HuH-7.5 (cell line): ENCODE results near the gene EFNA5.

Experiments used
- DNase-seq: peaks from one replicate; pipeline ENCODE4 v3.0.0; 2011; ENCODE audit warnings: low spot score

The EFNA5 gene

DNA sequence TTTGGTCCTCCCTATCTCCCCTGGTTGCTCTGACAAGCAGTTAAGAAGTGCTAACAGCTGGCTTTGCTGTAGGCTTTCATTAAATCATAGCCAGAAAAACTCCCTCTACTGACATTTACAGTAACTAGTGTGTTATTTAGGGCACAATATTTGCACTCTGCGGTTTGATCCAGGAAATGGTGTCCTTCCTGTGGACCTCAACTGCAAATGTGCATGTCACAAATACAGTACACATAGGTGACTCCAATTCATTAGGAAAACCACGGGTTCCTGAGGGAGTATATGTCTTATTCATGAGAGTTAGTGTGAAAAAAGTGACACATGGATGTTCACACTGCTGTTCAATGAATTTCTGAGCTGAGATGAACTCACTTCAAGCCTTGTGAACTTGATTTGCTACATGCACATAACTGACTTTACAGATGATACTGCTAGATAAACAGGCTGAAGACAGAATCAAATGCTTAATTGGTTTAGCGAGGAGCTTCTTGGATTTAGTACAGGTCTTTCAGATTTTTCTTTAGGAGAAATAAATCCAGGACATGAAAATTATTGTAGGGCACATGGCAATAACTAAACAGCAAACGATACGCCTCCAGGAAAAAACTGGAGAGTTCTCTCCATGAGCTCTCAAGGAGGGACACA, 281.5 kb downstream of the EFNA5 start:
- no peak for DNase-seq

- no peak for DNase-seq
Measured at GRCh38 chr5:107388141-107388861, 282.4 kb downstream of the EFNA5 start.

- no peak for DNase-seq
Measured at GRCh38 chr5:107387526-107388140, 283.1 kb downstream of the EFNA5 start.

- DNase-seq: no peak
Measured at GRCh38 chr5:107385708-107386107, 285.0 kb downstream of the EFNA5 start.

- no peak for DNase-seq
Measured at GRCh38 chr5:107384256-107384655, 286.5 kb downstream of the EFNA5 start.

- DNase-seq: no peak
Measured at GRCh38 chr5:107383414-107383813, 287.3 kb downstream of the EFNA5 start.

DNA sequence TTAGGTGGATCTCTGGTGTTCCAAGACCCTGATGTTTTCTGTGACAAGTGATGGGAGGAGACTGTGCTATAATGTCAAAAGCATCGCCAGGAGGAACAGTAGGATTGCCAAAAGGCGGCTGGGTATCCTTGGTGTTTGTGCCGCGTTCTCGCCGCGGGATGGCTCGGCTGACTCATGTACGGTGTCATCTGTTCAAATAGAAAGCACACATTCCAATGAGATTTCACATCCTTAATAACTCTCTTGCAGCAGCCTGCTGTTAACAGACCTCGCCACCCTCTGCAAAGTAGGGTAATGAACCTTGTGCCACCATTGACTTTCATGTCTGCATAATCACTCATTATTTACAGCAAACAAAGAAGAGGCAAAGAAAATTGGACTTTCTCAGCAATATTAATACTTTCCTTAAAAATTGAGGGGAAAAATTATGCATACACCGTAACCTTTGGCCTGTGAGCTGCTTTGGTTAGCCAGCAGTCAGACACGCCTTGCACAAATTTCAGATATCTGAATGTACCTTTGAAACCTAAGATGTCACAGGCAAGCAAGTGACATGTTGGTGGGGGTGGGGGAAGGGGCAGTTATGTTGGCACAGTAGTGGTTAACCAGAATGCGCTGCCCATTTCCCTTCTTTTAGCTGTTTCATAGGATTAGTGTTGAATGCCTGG, 289.4 kb downstream of the EFNA5 start:
- no peak for DNase-seq

DNA sequence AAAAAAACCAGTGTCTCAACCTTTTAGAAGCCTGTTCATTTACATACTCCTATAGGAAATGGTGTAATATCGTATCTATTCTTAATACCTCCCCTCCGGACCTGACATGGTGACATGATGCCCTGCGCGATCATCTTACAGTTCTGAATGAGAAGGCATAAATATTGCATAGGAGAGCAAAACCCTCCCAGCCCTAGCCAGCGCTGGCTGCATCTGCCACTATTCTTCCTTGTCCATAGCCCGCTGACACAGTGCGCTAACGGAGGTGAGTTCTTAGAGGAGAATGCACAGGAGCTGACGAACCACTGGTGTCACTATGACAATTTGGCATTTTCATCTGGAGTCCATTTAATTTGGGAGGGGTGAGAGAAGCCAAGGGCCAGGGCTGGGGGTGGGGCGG, 290.1 kb downstream of the EFNA5 start:
- DNase-seq: no peak

GRCh38 chr5:107378218-107378899, 292.4 kb downstream of the EFNA5 start:
- no peak for DNase-seq

DNA sequence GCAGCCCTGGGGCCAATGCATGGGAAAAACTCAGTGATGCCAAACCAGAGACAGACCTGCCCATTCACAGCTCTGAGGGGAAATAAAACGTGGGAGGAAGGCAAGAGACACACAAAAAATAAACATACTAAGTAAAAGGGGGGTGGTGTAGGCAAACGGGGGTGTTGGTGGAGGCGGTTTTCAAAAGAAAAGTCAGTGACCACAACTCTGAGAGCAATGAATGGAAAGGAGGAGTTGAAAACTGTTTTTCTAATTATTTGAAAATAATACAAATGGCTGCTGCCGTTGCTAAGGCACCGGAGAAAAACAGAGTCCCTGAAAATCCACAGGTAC, 293.5 kb downstream of the EFNA5 start:
- no peak for DNase-seq

- DNase-seq: no peak
Measured at GRCh38 chr5:107376546-107377276, 294.0 kb downstream of the EFNA5 start.

DNA sequence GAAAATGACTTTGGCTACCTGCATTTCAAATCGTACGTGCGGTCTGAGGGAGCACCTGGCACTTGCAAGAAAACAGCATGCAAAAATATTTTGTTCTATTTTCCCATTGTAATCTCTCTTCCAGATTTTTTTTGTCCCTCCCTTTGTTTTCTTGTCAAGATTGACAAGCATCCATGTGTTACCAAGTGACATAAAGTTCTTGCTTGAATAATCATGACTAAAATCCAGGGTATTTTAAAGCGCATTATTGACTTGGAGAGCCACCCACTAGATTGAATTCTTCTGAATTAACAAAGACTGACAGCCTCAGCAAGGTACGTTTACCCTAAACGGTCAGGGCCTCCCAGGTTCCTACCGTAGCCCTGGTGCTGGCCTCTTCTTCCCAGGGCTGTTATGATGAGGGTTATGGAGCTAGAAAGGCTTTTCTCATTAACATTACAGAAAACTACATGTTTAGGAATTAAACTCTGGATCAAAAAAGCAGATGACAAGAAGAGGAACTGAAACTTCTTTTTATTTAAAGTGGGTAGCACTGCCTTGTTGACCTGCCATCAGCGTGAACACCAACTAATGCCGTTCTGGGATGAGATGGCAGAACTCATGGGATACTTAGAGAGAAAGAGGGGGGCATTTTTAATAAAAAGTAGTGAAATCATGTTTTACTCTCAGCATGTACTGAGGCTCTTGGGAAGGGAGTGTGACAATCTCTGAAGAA, 297.0 kb downstream of the EFNA5 start:
- DNase-seq: no peak

GRCh38 chr5:107372723-107373450, 297.9 kb downstream of the EFNA5 start:
- DNase-seq: no peak

- no peak for DNase-seq
Measured at GRCh38 chr5:107370396-107370968, 300.3 kb downstream of the EFNA5 start.

DNA sequence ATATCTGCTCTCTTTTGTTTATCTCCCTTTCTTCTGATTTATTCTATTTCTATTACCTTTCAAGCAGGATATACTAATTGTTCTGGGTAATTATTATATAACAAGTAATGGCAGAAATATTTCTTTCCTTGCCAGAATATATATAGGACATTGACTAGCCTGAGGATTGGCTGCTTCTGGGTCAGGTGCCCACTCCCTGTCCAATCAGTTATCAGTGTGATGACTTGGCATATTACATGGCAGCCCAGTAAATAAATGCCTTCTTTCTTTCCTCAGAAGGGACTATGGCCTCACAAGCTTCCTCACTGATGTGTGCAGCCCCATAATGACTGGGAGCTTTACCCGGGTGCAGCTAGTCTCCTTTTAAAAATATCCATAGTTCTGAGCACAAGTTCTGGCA, 301.1 kb downstream of the EFNA5 start:
- no peak for DNase-seq

GRCh38 chr5:107368615-107369014, 302.1 kb downstream of the EFNA5 start:
- no peak for DNase-seq

GRCh38 chr5:107367939-107368338, 302.8 kb downstream of the EFNA5 start:
- no peak for DNase-seq

- no peak for DNase-seq
Measured at GRCh38 chr5:107367480-107367879, 303.3 kb downstream of the EFNA5 start.

GRCh38 chr5:107365320-107366109, 305.2 kb downstream of the EFNA5 start:
- DNase-seq: no peak
